Transverse colon (tissue), 4 donors: ENCODE measurements around the gene CCDC3.

ENCODE experiments used
- POLR2AphosphoS5 ChIP-seq, 3 donors: sonication (generic); formaldehyde crosslinking; IDR thresholded peaks; one replicate each; pipeline ENCODE4 v1.6.1; 2016; ENCODE audit warnings: antibody characterized with exemption in 3 of 3
- TF ChIP-seq, protein P1 (sequence below), 5 experiments: fragments of 200-600 bp in 3 of 5; fragments of 450-650 bp in 2 of 5; sonication (generic) in 3 of 5; IDR thresholded peaks; 1 replicate in 2 of 5; 2 replicates in 3 of 5; pipeline ENCODE4 v1.5.1; 2016 to 2017; ENCODE audit warnings: antibody characterized with exemption in 5 of 5, inconsistent platforms in 3 of 5, mild to moderate bottlenecking in 2 of 5, moderate library complexity in 1 of 5

GRCh38 chr10:12938271-12938670 is 63.2 kb downstream of the CCDC3 start:
- TF ChIP-seq, protein P1, sequence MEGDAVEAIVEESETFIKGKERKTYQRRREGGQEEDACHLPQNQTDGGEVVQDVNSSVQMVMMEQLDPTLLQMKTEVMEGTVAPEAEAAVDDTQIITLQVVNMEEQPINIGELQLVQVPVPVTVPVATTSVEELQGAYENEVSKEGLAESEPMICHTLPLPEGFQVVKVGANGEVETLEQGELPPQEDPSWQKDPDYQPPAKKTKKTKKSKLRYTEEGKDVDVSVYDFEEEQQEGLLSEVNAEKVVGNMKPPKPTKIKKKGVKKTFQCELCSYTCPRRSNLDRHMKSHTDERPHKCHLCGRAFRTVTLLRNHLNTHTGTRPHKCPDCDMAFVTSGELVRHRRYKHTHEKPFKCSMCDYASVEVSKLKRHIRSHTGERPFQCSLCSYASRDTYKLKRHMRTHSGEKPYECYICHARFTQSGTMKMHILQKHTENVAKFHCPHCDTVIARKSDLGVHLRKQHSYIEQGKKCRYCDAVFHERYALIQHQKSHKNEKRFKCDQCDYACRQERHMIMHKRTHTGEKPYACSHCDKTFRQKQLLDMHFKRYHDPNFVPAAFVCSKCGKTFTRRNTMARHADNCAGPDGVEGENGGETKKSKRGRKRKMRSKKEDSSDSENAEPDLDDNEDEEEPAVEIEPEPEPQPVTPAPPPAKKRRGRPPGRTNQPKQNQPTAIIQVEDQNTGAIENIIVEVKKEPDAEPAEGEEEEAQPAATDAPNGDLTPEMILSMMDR (IDR thresholded peaks at IDR 0.05): no peak
- TF ChIP-seq POLR2AphosphoS5 (IDR thresholded peaks at IDR 0.05): no peak
